ENCODE data around the gene GRIN2C. TPM values are rescaled to one million over a fixed set of nuclear protein-coding genes. Genes with fewer than 3 reads are reported as not detected.
"Not testable (repeated sequence)": the region's sequence is repeated elsewhere in the genome, so short reads cannot be mapped to it uniquely, and the experiment has no call there.

GRIN2C gene
- total RNA-seq, 2 donors from 2014 or later = 0.87 TPM; not detected in 1

DNA sequence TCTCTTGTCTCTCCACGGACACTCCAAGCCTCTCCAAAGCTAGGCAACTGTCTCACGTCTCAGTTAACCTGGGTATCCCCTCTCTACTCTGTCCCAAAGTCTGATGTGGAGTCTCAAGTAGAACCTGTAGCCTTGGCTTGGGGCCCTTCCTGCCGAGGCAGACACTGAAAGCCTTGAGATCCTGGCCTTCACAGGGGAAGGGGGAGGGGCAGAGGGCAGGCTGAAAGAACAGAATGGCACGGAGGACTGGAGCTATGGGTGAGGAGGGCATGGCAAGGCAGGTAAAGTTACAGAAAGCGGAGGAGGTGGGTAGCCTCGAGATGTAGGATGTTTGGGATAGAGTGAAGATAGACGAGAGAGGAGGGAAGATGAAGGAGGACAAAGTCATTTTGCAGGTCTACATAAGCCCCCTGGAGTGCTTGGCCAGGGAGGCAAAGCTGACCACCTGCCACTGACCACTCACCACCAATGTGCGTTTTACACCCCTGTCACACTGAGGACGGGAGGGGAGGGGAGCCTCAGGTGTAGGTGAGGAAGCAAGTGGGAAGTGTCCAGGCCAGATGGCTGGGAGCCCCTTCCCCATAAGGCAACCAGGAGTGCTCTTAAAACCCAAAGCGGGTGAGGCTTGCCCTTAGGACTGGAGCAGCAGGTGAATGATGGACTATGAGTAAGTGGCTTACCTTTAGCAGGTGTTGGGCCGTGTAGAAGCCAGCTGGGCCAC, 11.8 kb upstream of the GRIN2C start:
- DNase-seq (ENCODE audit: low spot score in 2 of 2) (no peak), ATAC-seq (no peak)
- H3K36me3 Mint-ChIP-seq = peaks cover 7 to 22% of the 10 kb centered on the region in 2 donors
- no peaks in the 10 kb centered on the region for H3K9me3 Mint-ChIP-seq
- H3K27ac Mint-ChIP-seq = peak overlapping the region; percentile 31 to 88

DNA sequence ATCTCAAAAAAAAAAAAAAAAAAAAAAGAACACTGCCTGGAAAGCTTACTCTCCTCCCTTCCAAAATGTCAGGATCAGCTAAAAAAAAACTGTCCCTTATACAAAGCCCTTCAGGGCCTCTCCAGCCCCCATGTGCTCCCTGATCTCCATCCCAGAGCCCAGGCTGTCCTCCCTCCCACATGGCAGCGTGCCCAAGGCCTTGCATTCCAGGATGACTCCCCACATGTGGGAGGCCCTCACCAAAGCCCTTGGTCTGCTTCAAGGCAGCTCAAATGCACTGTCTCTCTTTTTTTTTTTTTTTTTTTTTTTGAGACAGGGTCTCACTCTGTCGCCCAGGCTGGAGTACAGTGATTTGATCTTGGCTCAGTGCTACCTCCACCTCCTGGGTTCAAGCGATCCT, 10.8 kb upstream of the GRIN2C start:
- Mint-ChIP-seq H3K36me3 (peaks cover 7 to 22% of the 10 kb centered on the region in 2 donors), H3K9me3 (no peaks in the 10 kb centered on the region), H3K27ac (no peak overlapping the region)
- ATAC-seq = no peak
- no peak for DNase-seq (ENCODE audit: low spot score in 2 of 2)

- H3K9me3 Mint-ChIP-seq; DNase-seq (ENCODE audit: low spot score in 2 of 2); ATAC-seq; H3K27ac Mint-ChIP-seq: not testable (repeated sequence)
- peaks cover 7 to 22% of the 10 kb centered on the region in 2 donors for H3K36me3 Mint-ChIP-seq
Measured at GRCh38 chr17:74870028-74870427, 10.3 kb upstream of the GRIN2C start.

GRCh38 chr17:74868908-74869255, 9.2 kb upstream of the GRIN2C start:
- Mint-ChIP-seq H3K27ac (peak overlapping the region in 1 of 2 donors; percentile 66), H3K36me3 (peaks cover 4 to 19% of the 10 kb centered on the region in 2 donors), H3K9me3 (no peaks in the 10 kb centered on the region)
- no peak for ATAC-seq
- no peak for DNase-seq (ENCODE audit: low spot score in 2 of 2)

GRCh38 chr17:74868251-74868907, 8.7 kb upstream of the GRIN2C start:
- peak overlapping the region in 1 of 2 donors; percentile 66 for H3K27ac Mint-ChIP-seq
- peaks cover 0 to 16% of the 10 kb centered on the region in 2 donors for H3K36me3 Mint-ChIP-seq
- ATAC-seq = no peak
- no peaks in the 10 kb centered on the region for H3K9me3 Mint-ChIP-seq
- DNase-seq (ENCODE audit: low spot score in 2 of 2) = no peak

- Mint-ChIP-seq H3K9me3 (no peaks in the 10 kb centered on the region), H3K27ac (no peak overlapping the region), H3K36me3 (peaks cover 0 to 4% of the 10 kb centered on the region in 2 donors)
- ATAC-seq (no peak), DNase-seq (ENCODE audit: low spot score in 2 of 2) (no peak)
Measured at GRCh38 chr17:74866198-74866835, 6.6 kb upstream of the GRIN2C start.

DNA sequence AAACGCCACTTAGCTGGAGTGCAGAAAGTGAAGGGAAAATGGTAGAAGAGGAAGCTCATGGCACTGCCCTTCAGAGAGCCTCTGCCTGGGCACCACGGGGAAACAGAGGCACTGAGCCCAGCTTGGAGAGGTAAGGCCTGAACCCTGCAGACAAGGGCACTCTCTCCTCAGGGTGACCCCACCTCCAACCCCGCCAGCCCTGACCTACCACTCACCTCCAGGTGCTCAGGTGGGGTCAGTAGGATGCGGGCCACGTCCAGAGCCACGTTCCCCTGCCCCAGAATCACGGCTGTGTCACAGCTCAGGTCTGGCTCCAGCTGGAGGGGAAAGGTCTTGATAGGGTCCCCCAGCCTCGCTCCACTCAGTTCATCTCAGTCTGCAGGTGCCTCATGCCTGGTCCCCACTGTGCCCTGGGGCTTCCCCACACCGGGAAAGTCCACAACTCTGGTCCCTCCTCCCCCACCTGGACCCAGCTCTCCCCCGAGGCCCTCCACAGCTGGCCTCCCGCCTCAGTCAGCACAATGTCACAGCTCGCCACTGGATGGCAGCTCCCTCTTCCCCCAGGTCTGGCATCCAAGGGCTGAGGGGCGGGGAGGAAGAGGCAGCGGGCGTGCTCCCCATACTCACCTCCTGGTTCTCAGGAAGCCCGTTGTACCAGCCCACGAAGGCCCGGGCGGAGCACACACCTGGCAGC, 6.0 kb upstream of the GRIN2C start:
- DNase-seq (ENCODE audit: low spot score in 2 of 2) (no peak), ATAC-seq (no peak)
- Mint-ChIP-seq H3K9me3 (no peaks in the 10 kb centered on the region), H3K27ac (no peak overlapping the region), H3K36me3 (no peaks in the 10 kb centered on the region)

DNA sequence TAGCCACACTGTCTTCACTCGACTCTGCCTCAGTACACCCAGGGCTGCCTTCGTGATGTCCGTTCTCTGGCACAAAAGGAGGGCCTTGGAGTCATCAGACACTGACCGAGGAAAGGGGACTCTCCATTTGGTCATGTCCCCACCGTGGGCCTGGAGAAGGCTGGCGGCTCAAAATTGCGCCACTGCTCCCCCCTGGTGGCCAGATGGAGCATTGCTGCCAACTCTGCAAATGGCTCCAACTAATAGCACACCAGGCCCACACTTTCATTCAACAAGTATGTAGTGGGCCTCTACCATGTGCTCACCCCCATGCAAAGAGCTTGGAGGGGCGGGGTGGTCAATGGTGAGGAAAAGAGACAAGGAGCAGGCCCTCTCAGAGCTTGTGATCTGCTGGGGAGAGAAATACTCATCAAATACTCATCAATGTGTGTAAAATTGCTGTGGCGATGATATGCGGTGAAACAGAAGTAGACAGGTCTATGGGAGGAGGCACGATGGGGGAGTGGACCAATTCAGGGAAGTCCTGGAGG, 5.2 kb upstream of the GRIN2C start:
- ATAC-seq (peak; percentile 43 to 46), DNase-seq (ENCODE audit: low spot score in 2 of 2) (peak in 1 of 2 donors; percentile 74)
- Mint-ChIP-seq H3K27ac (no peak overlapping the region), H3K9me3 (no peaks in the 10 kb centered on the region), H3K36me3 (no peaks in the 10 kb centered on the region)

DNA sequence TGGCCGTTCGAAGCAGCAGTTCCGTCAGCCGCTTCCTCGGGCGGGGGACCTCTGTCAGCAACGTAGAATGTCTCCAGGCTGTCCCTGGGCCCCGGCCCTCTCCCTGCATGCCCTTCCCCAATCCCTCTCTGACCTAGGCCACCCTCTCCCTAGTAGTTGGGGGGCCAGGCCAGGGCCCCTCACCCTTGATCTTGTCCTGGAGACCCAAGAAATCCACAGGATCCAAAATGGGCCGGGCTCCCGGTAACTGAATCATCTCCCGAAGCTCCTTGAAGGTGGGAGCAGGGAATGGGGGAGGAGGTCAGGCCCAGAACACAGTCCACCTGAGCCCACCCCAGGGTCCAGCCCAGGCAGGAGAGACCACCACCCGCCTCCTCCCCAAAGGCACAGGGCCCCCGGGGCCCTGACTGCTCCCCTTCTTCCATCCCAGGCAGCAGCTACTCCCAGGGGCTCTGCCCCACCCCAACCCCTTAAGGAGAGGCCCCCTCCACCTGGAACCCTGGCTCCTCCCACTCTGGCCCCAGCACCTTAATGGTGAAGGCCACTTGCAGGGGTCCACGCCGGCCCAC, 4.7 kb upstream of the GRIN2C start:
- ATAC-seq = no peak
- no peak for DNase-seq (ENCODE audit: low spot score in 2 of 2)
- H3K27ac Mint-ChIP-seq = no peak overlapping the region
- no peaks in the 10 kb centered on the region for H3K36me3 Mint-ChIP-seq
- no peaks in the 10 kb centered on the region for H3K9me3 Mint-ChIP-seq

DNA sequence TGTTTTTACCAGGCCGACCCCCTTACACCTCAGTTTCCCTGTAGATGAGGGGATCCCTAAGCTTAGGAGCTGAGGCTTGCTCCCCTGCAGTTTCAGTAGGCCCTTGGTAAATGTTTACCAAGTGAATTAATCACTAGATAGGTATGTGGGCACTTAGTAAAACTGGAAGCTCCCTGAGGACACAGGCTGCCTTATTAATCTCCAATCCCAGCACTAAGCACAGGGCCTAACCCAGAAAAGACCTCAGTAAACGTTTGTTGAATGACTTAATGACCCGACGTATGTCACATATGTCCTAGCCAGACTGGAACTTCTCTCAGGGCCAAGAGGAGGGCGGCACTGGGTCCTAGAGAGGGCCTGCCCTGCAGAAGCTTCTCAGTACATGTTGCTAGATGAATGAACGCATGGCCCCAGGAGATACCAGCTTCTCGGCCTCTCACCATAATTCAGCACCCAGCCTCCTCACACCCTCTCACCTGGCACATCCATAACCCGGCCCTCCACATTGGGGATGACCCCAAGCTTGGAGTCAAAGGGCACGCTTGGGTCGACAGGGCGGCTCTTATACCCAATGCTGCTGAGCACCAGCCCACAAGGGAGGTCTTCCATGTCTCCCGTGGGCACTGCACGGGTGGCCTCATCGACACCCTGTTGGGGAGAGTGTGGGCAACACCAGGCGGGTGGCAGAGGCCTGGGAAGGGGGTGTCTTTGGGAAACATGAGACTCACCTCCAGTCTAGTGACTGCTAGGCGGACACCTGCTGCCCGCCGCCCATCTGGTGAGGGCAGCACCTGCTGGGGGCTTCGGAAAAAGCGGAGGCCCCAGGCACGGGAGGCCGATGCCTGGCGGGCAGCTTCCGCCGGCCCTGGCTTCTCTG, 4.0 kb upstream of the GRIN2C start:
- DNase-seq (ENCODE audit: low spot score in 2 of 2) = no peak
- Mint-ChIP-seq H3K27ac (no peak overlapping the region), H3K9me3 (no peaks in the 10 kb centered on the region), H3K36me3 (no peaks in the 10 kb centered on the region)
- no peak for ATAC-seq

DNA sequence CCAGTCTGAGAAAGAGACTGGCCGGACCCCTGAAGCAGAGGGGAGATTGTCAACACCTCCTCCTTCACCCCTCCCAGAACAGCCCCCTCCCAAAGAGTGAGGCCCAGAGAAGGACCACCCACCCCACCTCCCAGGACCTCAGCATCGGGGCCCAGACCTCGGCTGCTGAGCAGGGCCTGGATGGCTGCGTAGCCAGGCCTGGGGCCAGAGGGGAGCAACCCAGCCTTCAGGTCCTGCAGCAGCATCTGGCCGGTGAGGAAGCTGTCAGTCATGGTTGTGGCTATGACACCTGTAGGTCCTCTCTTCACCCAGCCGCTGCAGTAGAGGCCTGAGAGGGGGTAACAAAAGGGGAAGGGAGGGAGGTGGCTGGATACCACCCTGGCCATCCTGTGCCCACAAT, 3.2 kb upstream of the GRIN2C start:
- H3K9me3 Mint-ChIP-seq = no peaks in the 10 kb centered on the region
- DNase-seq (ENCODE audit: low spot score in 2 of 2) = no peak
- no peak overlapping the region for H3K27ac Mint-ChIP-seq
- no peak for ATAC-seq
- no peaks in the 10 kb centered on the region for H3K36me3 Mint-ChIP-seq

DNA sequence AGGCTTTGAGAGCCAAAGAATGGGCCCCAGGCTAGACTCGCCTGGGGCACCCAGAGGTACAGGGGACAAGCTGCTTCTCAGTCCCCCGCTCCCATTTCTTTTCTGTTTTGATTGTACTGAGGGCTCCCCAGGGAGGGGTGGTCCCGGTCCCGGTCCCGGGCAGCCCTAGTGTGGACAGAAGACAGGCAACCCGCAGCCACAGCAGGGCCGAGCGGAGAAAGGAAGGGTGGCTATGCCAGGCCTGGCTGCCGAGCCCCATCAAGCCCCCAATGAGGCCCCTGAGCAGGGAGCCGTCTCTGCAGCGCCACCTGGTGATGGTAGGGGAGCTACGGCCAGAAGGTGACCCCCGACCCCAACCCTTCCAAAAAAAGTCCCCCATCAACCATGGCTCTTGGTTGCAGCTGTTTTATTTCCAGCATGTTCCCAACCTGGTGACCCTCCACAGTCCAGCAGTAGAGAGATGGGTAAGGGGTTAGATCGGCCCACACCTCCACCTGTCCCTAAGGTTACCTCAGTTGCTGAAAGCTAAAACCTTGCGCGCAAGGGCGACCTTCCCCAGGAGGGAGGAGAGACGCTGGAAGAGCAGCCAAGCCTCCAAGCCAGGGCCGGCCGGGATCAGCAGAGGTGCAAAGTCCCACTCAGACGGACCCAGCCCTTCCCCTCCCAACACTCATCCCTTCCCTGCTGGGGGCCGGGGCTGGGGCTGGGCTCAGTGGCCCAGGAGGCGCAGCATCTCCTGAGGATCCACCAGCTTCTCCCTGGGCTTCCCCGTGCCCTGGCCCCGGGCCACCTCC, 2.6 kb upstream of the GRIN2C start:
- Mint-ChIP-seq H3K27ac (no peak overlapping the region), H3K9me3 (no peaks in the 10 kb centered on the region), H3K36me3 (no peaks in the 10 kb centered on the region)
- peak in 1 of 2 donors; percentile 87 for DNase-seq (ENCODE audit: low spot score in 2 of 2)
- peak; percentile 47 to 75 for ATAC-seq

DNA sequence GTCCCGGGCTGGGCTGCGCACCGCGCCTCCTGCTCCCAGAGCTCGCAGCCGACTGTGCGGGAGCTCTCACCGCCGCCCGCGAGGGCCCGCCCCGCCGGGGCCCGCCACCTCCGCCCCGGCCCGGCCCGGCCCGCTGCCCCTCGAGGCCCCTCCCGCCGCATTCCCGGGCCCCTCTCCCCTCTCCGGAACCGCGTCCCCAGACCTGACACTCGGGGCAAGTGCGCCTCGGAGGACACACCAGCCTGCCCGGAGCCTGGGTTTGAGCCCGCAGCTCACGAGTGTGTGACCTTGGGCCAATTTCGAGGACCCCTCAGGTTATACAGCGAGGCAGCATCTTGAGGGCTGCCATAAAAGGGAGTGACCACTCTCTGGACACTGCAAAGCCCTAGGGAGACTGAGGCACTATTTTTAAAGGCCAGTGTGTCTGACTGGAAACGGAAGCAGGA, 2.0 kb upstream of the GRIN2C start:
- ATAC-seq (peak in 1 of 2 donors; percentile 6), DNase-seq (ENCODE audit: low spot score in 2 of 2) (peak in 1 of 2 donors; percentile 19)
- no peaks in the 10 kb centered on the region for H3K9me3 Mint-ChIP-seq
- H3K27ac Mint-ChIP-seq = no peak overlapping the region
- no peaks in the 10 kb centered on the region for H3K36me3 Mint-ChIP-seq

GRCh38 chr17:74860872-74861661, 1.4 kb upstream of the GRIN2C start:
- Mint-ChIP-seq H3K36me3 (no peaks in the 10 kb centered on the region), H3K9me3 (no peaks in the 10 kb centered on the region), H3K27ac (no peak overlapping the region)
- DNase-seq (ENCODE audit: low spot score in 2 of 2) (peak in 1 of 2 donors; percentile 25), ATAC-seq (no peak)

Data from activated naive CD4-positive, alpha-beta T cell treated with anti-CD3 and anti-CD28 coated beads, Interleukin-2, amount 50 U/mL, for 72 hours (primary cell).